ENCODE results near the gene LAMC2.

GRCh38 chr1:183142171-183142570 is 43.9 kb upstream of the LAMC2 start:
- no peak for TF ChIP-seq CTCF (conservative IDR thresholded peaks at IDR 0.05; ENCODE audit: low read length)
- TF ChIP-seq EZH2phosphoT487 (IDR thresholded peaks at IDR 0.05; ENCODE audit: borderline replicate concordance): no peak

Measured in Loucy (cell line).